OCI-LY1 (cell line): ENCODE measurements around the gene PROB1.

ENCODE experiments used
- H2AFZ ChIP-seq: fragments of 200-600 bp; sonication (generic), shearing (Covaris generic); 2 replicates; pipeline ENCODE4 v1.6.0; 2014; ENCODE audit warnings: antibody characterized with exemption, mild to moderate bottlenecking, low read length
- H3F3A ChIP-seq: fragments of 200-600 bp; sonication (generic), shearing (Covaris generic); 2 replicates; pipeline ENCODE4 v1.6.0; 2014; ENCODE audit warnings: mild to moderate bottlenecking, antibody characterized with exemption, low read length, moderate library complexity; ENCODE audit not compliant: insufficient read depth
- H3K27ac ChIP-seq: fragments of 200-600 bp; sonication (generic); 2 replicates; pipeline ENCODE4 v1.5.1; 2014; ENCODE audit warnings: low read length, mixed run types, mild to moderate bottlenecking, low read depth; ENCODE audit not compliant: poor library complexity, severe bottlenecking
- H3K27me3 ChIP-seq: fragments of 200-600 bp; sonication (generic); 2 replicates; pipeline ENCODE4 v1.6.0; 2014; ENCODE audit warnings: antibody characterized with exemption, mild to moderate bottlenecking, low read length, moderate library complexity; ENCODE audit not compliant: insufficient read depth
- H3K36me3 ChIP-seq: fragments of 200-600 bp; sonication (generic); 2 replicates; pipeline ENCODE4 v1.6.1; 2014; ENCODE audit warnings: mild to moderate bottlenecking, antibody characterized with exemption, low read length, moderate library complexity, mixed read lengths; ENCODE audit not compliant: insufficient read depth
- H3K4me1 ChIP-seq: fragments of 200-600 bp; sonication (generic); 2 replicates; pipeline ENCODE4 v1.5.1; 2014; ENCODE audit warnings: mild to moderate bottlenecking, low read length, moderate library complexity; ENCODE audit not compliant: insufficient read depth, severe bottlenecking
- H3K4me2 ChIP-seq: fragments of 200-600 bp; sonication (generic), shearing (Covaris generic); 2 replicates; pipeline ENCODE4 v1.6.1; 2014; ENCODE audit warnings: low read length
- H3K4me3 ChIP-seq: fragments of 200-600 bp; sonication (generic); 2 replicates; pipeline ENCODE4 v1.5.1; 2014; ENCODE audit warnings: low read length, low read depth, mild to moderate bottlenecking, mixed read lengths; ENCODE audit not compliant: poor library complexity, severe bottlenecking
- H3K79me2 ChIP-seq: fragments of 200-600 bp; shearing (Covaris generic); 2 replicates; pipeline ENCODE4 v1.6.1; 2016; ENCODE audit warnings: mixed run types, low read length, mixed read lengths; ENCODE audit not compliant: insufficient read depth
- H3K9ac ChIP-seq: fragments of 200-600 bp; sonication (generic), shearing (Covaris generic); 2 replicates; pipeline ENCODE4 v1.6.1; 2014; ENCODE audit warnings: mild to moderate bottlenecking, low read length, mixed read lengths
- H3K9me2 ChIP-seq: fragments of 200-600 bp; sonication (generic), shearing (Covaris generic); 2 replicates; pipeline ENCODE4 v1.6.1; 2014; ENCODE audit warnings: low read depth, mild to moderate bottlenecking, low read length, mixed read lengths
- H3K9me3 ChIP-seq: fragments of 200-600 bp; shearing (Covaris generic); 2 replicates; pipeline ENCODE4 v1.6.1; 2014; ENCODE audit warnings: low read length, mixed read lengths
- H4K20me1 ChIP-seq: fragments of 200-600 bp; sonication (generic), shearing (Covaris generic); 2 replicates; pipeline ENCODE4 v1.6.0; 2016; ENCODE audit warnings: mild to moderate bottlenecking, low read length; ENCODE audit not compliant: insufficient read depth
- EZH2 ChIP-seq: fragments of 200-600 bp; sonication (generic), shearing (Covaris generic); IDR thresholded peaks from 2 replicates; pipeline ENCODE4 v1.8.0; 2017; ENCODE audit warnings: borderline replicate concordance, mixed run types, mild to moderate bottlenecking, antibody characterized with exemption, low read length, moderate library complexity, mixed read lengths
- TF ChIP-seq, protein P1 (sequence below): fragments of 200-600 bp; sonication (generic), shearing (Covaris generic); IDR thresholded peaks from 2 replicates; pipeline ENCODE4 v1.5.1; 2017; ENCODE audit warnings: mild to moderate bottlenecking, antibody characterized with exemption, low read length, moderate library complexity, mixed read lengths

The PROB1 gene

DNA sequence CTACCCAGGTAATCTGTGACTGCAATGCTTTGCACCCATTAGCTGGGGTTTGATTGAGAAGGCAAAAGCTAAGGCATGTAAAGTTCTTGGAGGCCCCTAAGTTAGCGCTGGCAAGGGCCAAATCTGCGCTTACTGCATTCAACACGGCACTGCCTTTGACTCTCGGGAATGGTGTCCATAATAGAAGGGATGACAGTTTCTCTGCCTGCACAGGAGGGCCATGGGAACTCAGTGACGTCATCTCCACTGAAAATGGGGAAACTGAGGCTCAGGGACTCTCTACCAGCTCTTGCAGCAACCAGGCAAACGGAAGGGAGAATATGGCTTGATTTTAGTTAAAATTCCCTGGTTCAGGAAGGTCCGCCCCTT lies 8.5 kb upstream of the PROB1 start:
- Histone ChIP-seq H3K36me3 (no peaks in the 10 kb centered on the region), H4K20me1 (no peaks in the 10 kb centered on the region), H3K9ac (peak overlapping the region; percentile 58), H3K4me3 (peak overlapping the region; percentile 62), H3F3A (no peaks in the 10 kb centered on the region), H3K27ac (peak overlapping the region; percentile 89), H3K4me1 (peaks cover 34% of the 10 kb centered on the region), H3K79me2 (no peaks in the 10 kb centered on the region), H3K27me3 (no peaks in the 10 kb centered on the region), H3K9me3 (no peaks in the 10 kb centered on the region), H3K4me2 (peak overlapping the region; percentile 84), H3K9me2 (no peaks in the 10 kb centered on the region), H2AFZ (no peak overlapping the region)
- TF ChIP-seq, protein P1, sequence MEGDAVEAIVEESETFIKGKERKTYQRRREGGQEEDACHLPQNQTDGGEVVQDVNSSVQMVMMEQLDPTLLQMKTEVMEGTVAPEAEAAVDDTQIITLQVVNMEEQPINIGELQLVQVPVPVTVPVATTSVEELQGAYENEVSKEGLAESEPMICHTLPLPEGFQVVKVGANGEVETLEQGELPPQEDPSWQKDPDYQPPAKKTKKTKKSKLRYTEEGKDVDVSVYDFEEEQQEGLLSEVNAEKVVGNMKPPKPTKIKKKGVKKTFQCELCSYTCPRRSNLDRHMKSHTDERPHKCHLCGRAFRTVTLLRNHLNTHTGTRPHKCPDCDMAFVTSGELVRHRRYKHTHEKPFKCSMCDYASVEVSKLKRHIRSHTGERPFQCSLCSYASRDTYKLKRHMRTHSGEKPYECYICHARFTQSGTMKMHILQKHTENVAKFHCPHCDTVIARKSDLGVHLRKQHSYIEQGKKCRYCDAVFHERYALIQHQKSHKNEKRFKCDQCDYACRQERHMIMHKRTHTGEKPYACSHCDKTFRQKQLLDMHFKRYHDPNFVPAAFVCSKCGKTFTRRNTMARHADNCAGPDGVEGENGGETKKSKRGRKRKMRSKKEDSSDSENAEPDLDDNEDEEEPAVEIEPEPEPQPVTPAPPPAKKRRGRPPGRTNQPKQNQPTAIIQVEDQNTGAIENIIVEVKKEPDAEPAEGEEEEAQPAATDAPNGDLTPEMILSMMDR: no peak
- no peak for TF ChIP-seq EZH2

DNA sequence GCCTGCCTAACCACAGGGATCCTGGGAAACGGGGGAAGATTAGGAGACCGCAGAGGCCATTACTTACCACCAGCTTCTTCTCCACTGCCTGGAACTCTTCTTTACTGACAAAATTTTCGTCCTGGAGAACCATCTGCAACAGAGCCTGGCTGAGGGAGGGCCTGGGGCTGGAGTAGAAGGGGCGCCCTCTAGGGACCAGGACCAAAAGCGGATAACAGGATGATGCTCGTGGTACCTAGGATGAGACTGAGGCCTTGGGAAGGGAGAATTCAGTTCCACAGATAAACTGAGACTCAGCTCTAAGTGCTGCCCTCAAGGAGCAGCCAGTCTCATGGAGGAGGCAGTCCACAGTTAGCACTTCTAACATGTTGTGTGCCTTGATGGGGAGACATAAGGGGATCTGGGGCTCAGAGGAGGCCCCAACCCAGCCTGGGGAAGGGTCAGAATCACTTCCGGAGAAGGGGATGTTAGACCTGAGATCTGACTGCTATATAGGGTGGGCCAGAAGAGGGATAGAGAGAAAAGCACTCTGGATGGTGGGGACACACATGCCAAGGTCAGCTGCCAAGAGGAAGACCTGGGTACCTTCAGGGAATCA lies 7.8 kb upstream of the PROB1 start:
- Histone ChIP-seq H3F3A (no peaks in the 10 kb centered on the region), H3K9me2 (no peaks in the 10 kb centered on the region), H3K79me2 (no peaks in the 10 kb centered on the region), H3K4me2 (peak overlapping the region; percentile 84), H3K4me1 (peaks cover 26% of the 10 kb centered on the region), H3K27me3 (no peaks in the 10 kb centered on the region), H3K36me3 (no peaks in the 10 kb centered on the region), H3K9ac (peak overlapping the region; percentile 58; the same call in 1 of the 2 replicates), H3K9me3 (no peaks in the 10 kb centered on the region), H3K4me3 (peak overlapping the region; percentile 62), H2AFZ (no peak overlapping the region), H4K20me1 (no peaks in the 10 kb centered on the region), H3K27ac (peak overlapping the region; percentile 89)
- TF ChIP-seq EZH2: no peak
- TF ChIP-seq, protein P1: peak; percentile 79

DNA sequence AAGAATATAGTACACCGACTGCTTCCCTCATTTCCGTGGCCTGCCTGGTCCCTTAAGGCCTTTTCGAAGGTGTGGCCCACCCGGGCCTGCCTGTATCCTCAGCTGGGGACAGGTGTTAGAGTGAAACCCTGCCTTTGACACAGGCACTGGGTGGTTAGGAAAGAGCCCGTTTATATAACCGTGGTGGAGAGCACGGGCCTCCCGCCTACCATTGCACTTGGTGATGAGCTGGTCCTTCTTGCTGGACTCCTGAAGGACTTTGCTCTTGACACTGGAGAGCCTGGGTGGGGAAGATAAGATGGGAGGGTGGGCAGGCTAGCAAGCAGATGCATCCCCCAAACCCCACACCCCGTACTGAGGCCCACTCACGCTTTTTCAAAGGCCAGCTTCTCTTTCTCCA lies 6.6 kb upstream of the PROB1 start:
- no peaks in the 10 kb centered on the region for H3K27me3 ChIP-seq
- H2AFZ ChIP-seq: no peak overlapping the region
- H4K20me1 ChIP-seq: no peaks in the 10 kb centered on the region
- H3K4me3 ChIP-seq: no peak overlapping the region
- H3K79me2 ChIP-seq: no peaks in the 10 kb centered on the region
- H3K9me2 ChIP-seq: no peaks in the 10 kb centered on the region
- H3K27ac ChIP-seq: no peak overlapping the region
- H3K4me2 ChIP-seq: no peak overlapping the region
- H3F3A ChIP-seq: no peaks in the 10 kb centered on the region
- no peaks in the 10 kb centered on the region for H3K9me3 ChIP-seq
- H3K9ac ChIP-seq: no peak overlapping the region
- TF ChIP-seq, protein P1: no peak
- TF ChIP-seq EZH2: no peak
- H3K36me3 ChIP-seq: no peaks in the 10 kb centered on the region
- peaks cover 18% of the 10 kb centered on the region for H3K4me1 ChIP-seq
